Upper lobe of right lung (tissue), 1 donor: ENCODE results near the gene SLFN14. TPM values are rescaled to one million over a fixed set of nuclear protein-coding genes. Genes with fewer than 3 reads are reported as not detected.

Experiments
- ATAC-seq: fragments of 200-7000 bp; cut with Tn5 transposase; one replicate; pipeline ENCODE4 v1.9.1; 2020; ENCODE audit warnings: mild to moderate bottlenecking, moderate library complexity
- DNase-seq: peaks from one replicate; pipeline ENCODE4 v3.0.0-alpha.2; 2020
- H3K27ac ChIP-seq: fragments of 200-600 bp; one replicate; pipeline ENCODE4 v1.8.0; 2022
- H3K27me3 ChIP-seq: fragments of 200-600 bp; one replicate; pipeline ENCODE4 v1.8.0; 2022; ENCODE audit warnings: mild to moderate bottlenecking
- H3K36me3 ChIP-seq: fragments of 200-600 bp; one replicate; pipeline ENCODE4 v1.8.0; 2022
- H3K4me1 ChIP-seq: fragments of 200-600 bp; one replicate; pipeline ENCODE4 v1.8.0; 2022
- H3K4me3 ChIP-seq: fragments of 200-600 bp; one replicate; pipeline ENCODE4 v1.8.0; 2022; ENCODE audit warnings: mild to moderate bottlenecking
- H3K9me3 ChIP-seq: fragments of 200-600 bp; one replicate; pipeline ENCODE4 v1.8.0; 2022
- CTCF ChIP-seq: fragments of 200-600 bp; IDR thresholded peaks from one replicate; pipeline ENCODE4 v1.8.0; 2022; ENCODE audit warnings: antibody characterized with exemption
- intact Hi-C: fragments of 100-400 bp; cut with DNase I; formaldehyde crosslinking; loops from one replicate; pipeline ENCODE4 v1.11.0; 2022
- long read RNA-seq: library from polyadenylated mRNA; unstranded; transcript quantifications from one replicate; pipeline ENCODE4 v2.0.0, GENCODE V29; 2021
- total RNA-seq: library from RNA; stranded (reverse); fragmentation: NEBNext Ultra II Directional; extraction: Animal tissue kit (Norgen Biotek cat#: 25700); gene quantifications from one replicate; pipeline ENCODE4 v1.2.1, GENCODE V29; 2021
- donor health status: DM: no; HTN: yes; CAD: no; lungs with severe emphysema.

SLFN14 gene
- total RNA-seq: not detected
- long read RNA-seq: 0 reads

- H3K4me1 ChIP-seq: no peaks in the 10 kb centered on the region
- H3K9me3 ChIP-seq: no peaks in the 10 kb centered on the region
- no peak within 1 kb of the TSS for H3K27ac ChIP-seq
- DNase-seq: no peak
- H3K4me3 ChIP-seq: no peak within 1 kb of the TSS
- peak; percentile 43 for ATAC-seq
- TF ChIP-seq CTCF: no peak
- intact Hi-C loops: no loop called here
- H3K36me3 ChIP-seq: no peaks in the 10 kb centered on the region
- no peaks in the 10 kb centered on the region for H3K27me3 ChIP-seq
These were observed at the start of gene SLFN14 for GRCh38 chr17:35560703-35561102. Gene SLFN14 (minus strand): TSS chr17:35560819. CDS start chr17:35558062, 2,757 bp downstream.

- ATAC-seq (no peak), DNase-seq (no peak)
- TF ChIP-seq CTCF: no peak
- H3K4me1 ChIP-seq: no peaks in the 10 kb centered on the region
- no peaks in the 10 kb centered on the region for H3K9me3 ChIP-seq
- no peak overlapping the region for H3K4me3 ChIP-seq
- H3K27ac ChIP-seq: no peak overlapping the region
- H3K27me3 ChIP-seq: no peaks in the 10 kb centered on the region
- intact Hi-C loops: loop anchor here (10.0 kb wide), 1 partner anchor 135 kb away; no protein-coding TSS in a partner anchor
- peaks cover 74% of the 10 kb centered on the region for H3K36me3 ChIP-seq
These were observed 49.2 kb upstream of the SLFN14 start for GRCh38 chr17:35609831-35610230.

GRCh38 chr17:35607239-35607847, 46.7 kb upstream of the SLFN14 start:
- ATAC-seq: no peak
- intact Hi-C loops: no loop called here
- Histone ChIP-seq H3K27me3 (no peaks in the 10 kb centered on the region), H3K4me3 (no peak overlapping the region), H3K27ac (no peak overlapping the region), H3K36me3 (peaks cover 94% of the 10 kb centered on the region), H3K4me1 (no peaks in the 10 kb centered on the region), H3K9me3 (no peaks in the 10 kb centered on the region)
- TF ChIP-seq CTCF: no peak
- DNase-seq: no peak

- Histone ChIP-seq H3K4me3 (no peak overlapping the region), H3K4me1 (no peaks in the 10 kb centered on the region), H3K27me3 (no peaks in the 10 kb centered on the region), H3K9me3 (no peaks in the 10 kb centered on the region), H3K27ac (no peak overlapping the region), H3K36me3 (peaks cover 97% of the 10 kb centered on the region)
- no peak for DNase-seq
- no peak for TF ChIP-seq CTCF
- intact Hi-C loops: no loop called here
- ATAC-seq: no peak
These were observed 45.1 kb upstream of the SLFN14 start for GRCh38 chr17:35605678-35606077.

- TF ChIP-seq CTCF: no peak
- DNase-seq (no peak), ATAC-seq (no peak)
- Histone ChIP-seq H3K9me3 (no peaks in the 10 kb centered on the region), H3K4me3 (no peak overlapping the region), H3K27me3 (no peaks in the 10 kb centered on the region), H3K4me1 (no peaks in the 10 kb centered on the region), H3K27ac (no peak overlapping the region), H3K36me3 (peaks cover 97% of the 10 kb centered on the region)
- intact Hi-C loops: no loop called here
These were observed 43.1 kb upstream of the SLFN14 start for GRCh38 chr17:35603674-35604073.

GRCh38 chr17:35597604-35598003, 37.0 kb upstream of the SLFN14 start:
- H3K36me3 ChIP-seq: peaks cover 84% of the 10 kb centered on the region
- no peaks in the 10 kb centered on the region for H3K27me3 ChIP-seq
- no peak overlapping the region for H3K27ac ChIP-seq
- no peaks in the 10 kb centered on the region for H3K4me1 ChIP-seq
- ATAC-seq: no peak
- H3K9me3 ChIP-seq: no peaks in the 10 kb centered on the region
- TF ChIP-seq CTCF: no peak
- intact Hi-C loops: no loop called here
- no peak overlapping the region for H3K4me3 ChIP-seq
- DNase-seq: no peak
